Neural cell (in vitro differentiated cells): ENCODE data around the gene CD6.

Experiments
- CTCF ChIP-seq: fragments of 450-650 bp; IDR thresholded peaks from 2 replicates; pipeline ENCODE4 v1.5.1; 2014; ENCODE audit warnings: antibody characterized with exemption, mild to moderate bottlenecking, moderate library complexity; ENCODE audit not compliant: poor library complexity, severe bottlenecking
- EP300 ChIP-seq: fragments of 450-650 bp; conservative IDR thresholded peaks from 2 replicates; pipeline ENCODE4 v1.6.1; 2014; ENCODE audit warnings: antibody characterized with exemption, mild to moderate bottlenecking, moderate library complexity; ENCODE audit not compliant: poor library complexity, severe bottlenecking
- EZH2 ChIP-seq: fragments of 200-600, 300-800 bp; shearing (Covaris generic), sonication (generic); IDR thresholded peaks from 2 replicates; pipeline ENCODE4 v1.6.1; 2014; ENCODE audit warnings: antibody characterized with exemption, low read length, borderline replicate concordance, mild to moderate bottlenecking; ENCODE audit not compliant: insufficient read depth, poor library complexity, severe bottlenecking
- MXI1 ChIP-seq: fragments of 450-650 bp; conservative IDR thresholded peaks from 2 replicates; pipeline ENCODE4 v1.6.1; 2014; ENCODE audit warnings: antibody characterized with exemption, mild to moderate bottlenecking; ENCODE audit not compliant: poor library complexity, severe bottlenecking
- POLR2AphosphoS5 ChIP-seq: IDR thresholded peaks from 2 replicates; pipeline ENCODE4 v1.6.1; 2012
- RAD21 ChIP-seq: fragments of 450-650 bp; conservative IDR thresholded peaks from 2 replicates; pipeline ENCODE4 v1.6.1; 2014; ENCODE audit warnings: antibody characterized with exemption, mild to moderate bottlenecking, moderate library complexity
- SMC3 ChIP-seq: fragments of 450-650 bp; conservative IDR thresholded peaks from 2 replicates; pipeline ENCODE4 v1.6.1; 2014; ENCODE audit warnings: antibody characterized with exemption, mild to moderate bottlenecking, moderate library complexity; ENCODE audit not compliant: poor library complexity
- TAF1 ChIP-seq: IDR thresholded peaks from 2 replicates; pipeline ENCODE4 v1.6.1; 2012; ENCODE audit warnings: low read depth

DNA sequence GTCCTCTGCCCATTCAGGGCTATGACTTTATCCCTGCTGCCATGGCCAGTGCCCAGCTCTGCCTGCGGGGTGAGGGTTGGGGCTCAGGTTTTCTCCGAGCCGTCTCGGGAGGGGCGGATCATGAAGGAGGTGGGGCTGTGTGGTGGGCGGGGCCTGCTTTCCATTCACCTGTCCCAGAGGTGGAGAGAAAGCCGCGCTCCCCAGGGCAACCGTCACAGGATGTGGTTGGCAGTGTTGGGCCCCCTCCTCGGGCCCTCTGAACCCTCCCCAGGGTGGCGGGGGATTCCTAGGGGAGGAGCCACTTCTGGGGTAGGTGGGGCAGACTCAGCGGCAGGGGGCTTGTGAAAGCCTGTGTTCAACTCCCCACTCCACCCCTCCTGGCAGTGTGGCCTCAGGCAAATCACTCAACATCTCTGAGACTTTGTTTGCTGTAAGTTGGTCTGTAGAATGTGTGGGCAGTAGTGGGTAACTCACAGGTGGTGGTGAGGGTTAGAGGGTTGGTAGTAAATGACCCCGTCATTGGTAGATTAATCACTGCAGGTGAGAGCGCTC lies 50.3 kb downstream of the CD6 start:
- TF ChIP-seq CTCF: no peak
- no peak for TF ChIP-seq EZH2
- no peak for TF ChIP-seq POLR2AphosphoS5
- no peak for TF ChIP-seq MXI1
- TF ChIP-seq EP300: no peak
- TF ChIP-seq TAF1: no peak
- no peak for TF ChIP-seq RAD21
- no peak for TF ChIP-seq SMC3
